Hematopoietic multipotent progenitor cell (in vitro differentiated cells): Measurements from ENCODE around the gene DDX3X. TPM values are rescaled to one million over a fixed set of nuclear protein-coding genes. Genes with fewer than 3 reads are reported as not detected.
"Not testable (repeated sequence)": the region's sequence is repeated elsewhere in the genome, so short reads cannot be mapped to it uniquely, and the experiment has no call there.

ENCODE experiments used
- DNase-seq, 3 donors: peaks; one replicate each; pipeline ENCODE4 v3.0.0-alpha.2; 2011 to 2015; ENCODE audit warnings: low read depth in 2 of 3, low spot score in 2 of 3
- small RNA-seq: library from RNA; depleted of rRNA; stranded (forward); fragments of <200 nt; gene quantifications from one replicate; pipeline ENCODE3, GENCODE V24; 2012
- total RNA-seq: library from RNA; depleted of rRNA; stranded (reverse); fragments of >200 nt; gene quantifications from one replicate; pipeline ENCODE4 v1.2.3, GENCODE V29; 2012

DDX3X gene
- total RNA-seq, 1 donor = 157 TPM

GRCh38 chrX:41407816-41408215, 73.9 kb downstream of the DDX3X start:
- DNase-seq = no peak

- DNase-seq = no peak
Measured at GRCh38 chrX:41408576-41408975, 74.6 kb downstream of the DDX3X start.

- DNase-seq = no peak
Measured at GRCh38 chrX:41409006-41409405, 75.0 kb downstream of the DDX3X start.

GRCh38 chrX:41411222-41411621, 77.3 kb downstream of the DDX3X start:
- DNase-seq = not testable (repeated sequence)

- no peak for DNase-seq
Measured at GRCh38 chrX:41412261-41413081, 78.5 kb downstream of the DDX3X start.

Small RNAs within 50 kb of the gene (small RNA-seq; reads per million reads assigned to genes)
- not detected for gene RF00019
- not detected for gene RNA5SP502

Other genes with a start within 250 kb of the DDX3X start
- gene USP9X, start 248.7 kb upstream of the DDX3X start, total RNA-seq = 45.8 TPM
- not detected for gene NYX, start 113.2 kb downstream of the DDX3X start, total RNA-seq